C4-2B (cell line): ENCODE measurements around the gene ZNF665.
"Not testable (repeated sequence)": the region's sequence is repeated elsewhere in the genome, so short reads cannot be mapped to it uniquely, and the experiment has no call there.

Experiments
- H3K27ac ChIP-seq: fragments of 450-650 bp; 2 replicates; pipeline ENCODE4 v1.5.1; 2017
- CTCF ChIP-seq: fragments of 450-650 bp; conservative IDR thresholded peaks from 2 replicates; pipeline ENCODE4 v1.5.1; 2017; ENCODE audit warnings: mild to moderate bottlenecking
- ZFX ChIP-seq: fragments of 450-650 bp; IDR thresholded peaks from 2 replicates; pipeline ENCODE4 v1.6.1; 2017

Gene ZNF665

GRCh38 chr19:53193535-53194222, 521 bp upstream of the ZNF665 start:
- TF ChIP-seq CTCF (no peak), ZFX (no peak)
- H3K27ac ChIP-seq = no peak overlapping the region; the same call in 1 of the 2 replicates

GRCh38 chr19:53190253-53190652, 2.9 kb downstream of the ZNF665 start:
- TF ChIP-seq ZFX = no peak
- no peak; the same call in 1 of the 2 replicates for TF ChIP-seq CTCF
- H3K27ac ChIP-seq = no peak overlapping the region

GRCh38 chr19:53189691-53190198, 3.4 kb downstream of the ZNF665 start:
- H3K27ac ChIP-seq = not testable (repeated sequence)

- not testable (repeated sequence) for H3K27ac ChIP-seq
- peak; percentile 32 for TF ChIP-seq CTCF
Measured at GRCh38 chr19:53185155-53185882, 7.8 kb downstream of the ZNF665 start.

- TF ChIP-seq ZFX (no peak), CTCF (no peak)
- H3K27ac ChIP-seq = no peak overlapping the region
Measured at GRCh38 chr19:53183146-53183764, 9.9 kb downstream of the ZNF665 start.

GRCh38 chr19:53182202-53182601, 11.0 kb downstream of the ZNF665 start:
- TF ChIP-seq CTCF (no peak), ZFX (no peak)
- no peak overlapping the region for H3K27ac ChIP-seq

GRCh38 chr19:53177986-53178385, 15.2 kb downstream of the ZNF665 start:
- no peak for TF ChIP-seq CTCF
- TF ChIP-seq ZFX = no peak
- H3K27ac ChIP-seq = no peak overlapping the region
